Measurements from ENCODE around the gene COX7A2L. TPM values are rescaled to one million over a fixed set of nuclear protein-coding genes. Genes with fewer than 3 reads are reported as not detected.

COX7A2L gene
- total RNA-seq (2021) (99.5 to 114 TPM (median 108 TPM) in 3 replicates), Bru-seq, nascent RNA (percentile 82 among the genes with signal in this experiment)
- long read RNA-seq, experiment 1, transcript COX7A2L-201 (3 exons, 1,112 nt): major isoform, 366 of 392 reads
- long read RNA-seq, experiment 1, partial matches to known transcripts: 8 of 392 reads
- long read RNA-seq, experiment 1, other reads (novel, unspliced or antisense): 16 of 392 reads
- long read RNA-seq, experiment 2, transcript COX7A2L-201 (3 exons, 1,112 nt): major isoform, 197 of 232 reads
- long read RNA-seq, experiment 2, partial matches to known transcripts: 5 of 232 reads
- long read RNA-seq, experiment 2, other reads (novel, unspliced or antisense): 30 of 232 reads
- long read RNA-seq, experiment 3, transcript COX7A2L-201 (3 exons, 1,112 nt): major isoform, 947 of 958 reads
- long read RNA-seq, experiment 3, partial matches to known transcripts: 1 of 958 reads
- long read RNA-seq, experiment 3, other reads (novel, unspliced or antisense): 9 of 958 reads

- Mint-ChIP-seq H3K27ac (peak within 1 kb of the TSS; percentile 100), H3K27me3 (ENCODE audit: low read depth) (no peaks in the 10 kb centered on the region), H3K36me3 (no peaks in the 10 kb centered on the region), H3K4me1 (peaks cover 24% of the 10 kb centered on the region), H3K4me3 (peak within 1 kb of the TSS; percentile 93), H3K9me3 (no peaks in the 10 kb centered on the region)
- DNase-seq (ENCODE audit: low spot score) (peak; percentile 98), ATAC-seq (peak; percentile 98)
- ChIA-PET POLR2A (no interaction called here), CTCF (interaction anchor here (1.0 to 1.2 kb wide), 2 partner anchors 302 to 491 kb away, joined by 3 read pairs; no protein-coding TSS in a partner anchor)
- TF ChIP-seq RELA (CRISPR knock-in tag; IDR thresholded peaks at IDR 0.05; ENCODE audit: borderline replicate concordance) (no peak; the same call in 1 of the 2 replicates), ZNF138 (CRISPR knock-in tag; conservative IDR thresholded peaks at IDR 0.05) (no peak), ETV6 (CRISPR knock-in tag; IDR thresholded peaks at IDR 0.05) (peak; percentile 94), ATF6 (CRISPR knock-in tag; IDR thresholded peaks at IDR 0.05) (no peak), SP1 (CRISPR knock-in tag; conservative IDR thresholded peaks at IDR 0.05) (peak; percentile 81; the same call in 1 of the 2 replicates), ATF1 (CRISPR knock-in tag; IDR thresholded peaks at IDR 0.05) (no peak), IRF1 (CRISPR knock-in tag; IDR thresholded peaks at IDR 0.05) (no peak), CREM (CRISPR knock-in tag; IDR thresholded peaks at IDR 0.05) (0 out of 2 replicates have a peak, but pooled peaks have one; percentile 19), AFF4 (CRISPR knock-in tag; IDR thresholded peaks at IDR 0.05; ENCODE audit: borderline replicate concordance) (peak; percentile 28; the same call in 1 of the 2 replicates), GABPB1 (CRISPR knock-in tag; IDR thresholded peaks at IDR 0.05) (no peak; the same call in 1 of the 2 replicates), ARID4B (CRISPR knock-in tag; IDR thresholded peaks at IDR 0.05; ENCODE audit: borderline replicate concordance) (0 out of 2 replicates have a peak, but pooled peaks have one; percentile 31), FOXK1 (CRISPR knock-in tag; IDR thresholded peaks at IDR 0.05) (peak; percentile 91), NR2C2 (CRISPR knock-in tag; IDR thresholded peaks at IDR 0.05) (no peak), ESRRA (CRISPR knock-in tag; IDR thresholded peaks at IDR 0.05; ENCODE audit: borderline replicate concordance) (0 out of 2 replicates have a peak, but pooled peaks have one; percentile 42), AR (CRISPR knock-in tag; IDR thresholded peaks at IDR 0.05) (no peak), NR3C1 (CRISPR knock-in tag; conservative IDR thresholded peaks at IDR 0.05; ENCODE audit: low read depth) (no peak), NFATC4 (CRISPR knock-in tag; IDR thresholded peaks at IDR 0.05) (no peak), HMGA2 (CRISPR knock-in tag; IDR thresholded peaks at IDR 0.05) (no peak), ZNF219 (CRISPR knock-in tag; IDR thresholded peaks at IDR 0.05; ENCODE audit: borderline replicate concordance) (no peak), MYBL2 (CRISPR knock-in tag; IDR thresholded peaks at IDR 0.05) (no peak), JAZF1 (CRISPR knock-in tag; IDR thresholded peaks at IDR 0.05) (no peak)
Measured at GRCh38 chr2:42360890-42361727, at the start of gene COX7A2L. Gene COX7A2L, minus strand, starts transcription at chr2:42361217. Its CDS starts 56 bp downstream, at chr2:42361161.

Data from WTC11 (cell line).